Glomerular visceral epithelial cell (primary cell): ENCODE measurements around the gene SYT5.
"Not testable (repeated sequence)": the region's sequence is repeated elsewhere in the genome, so short reads cannot be mapped to it uniquely, and the experiment has no call there.

Experiments used
- DNase-seq: peaks from one replicate; pipeline ENCODE4 v3.0.0-alpha.2; 2016; ENCODE audit errors: extremely low spot score

Gene SYT5

GRCh38 chr19:55171440-55171839 is 8.6 kb downstream of the SYT5 start:
- no peak for DNase-seq

DNA sequence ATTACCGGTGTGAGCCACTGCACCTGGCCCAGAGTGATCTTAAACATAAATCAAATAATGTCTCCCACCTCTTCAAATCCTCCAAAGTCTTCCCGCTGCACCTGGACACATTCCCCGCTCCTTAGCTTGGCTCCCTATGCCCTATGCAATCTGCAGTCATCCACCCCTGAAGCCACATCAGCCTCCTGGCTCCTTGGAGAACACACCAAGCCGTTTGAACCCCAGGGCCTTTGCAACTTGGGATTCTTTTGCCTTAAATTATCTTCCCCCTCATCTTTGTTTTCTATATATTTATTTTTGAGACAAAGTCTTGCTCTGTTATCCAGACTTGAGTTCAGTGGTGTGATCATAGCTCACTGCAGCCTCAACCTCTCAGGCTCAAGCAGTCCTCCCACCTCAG is 11.0 kb downstream of the SYT5 start:
- no peak for DNase-seq

GRCh38 chr19:55166530-55167268 is 13.4 kb downstream of the SYT5 start, which contains the start of gene DNAAF3:
DNAAF3 (minus strand) TSS chr19:55166613; CDS start chr19:55166413, 200 bp downstream.
- peak; percentile 98 for DNase-seq

DNA sequence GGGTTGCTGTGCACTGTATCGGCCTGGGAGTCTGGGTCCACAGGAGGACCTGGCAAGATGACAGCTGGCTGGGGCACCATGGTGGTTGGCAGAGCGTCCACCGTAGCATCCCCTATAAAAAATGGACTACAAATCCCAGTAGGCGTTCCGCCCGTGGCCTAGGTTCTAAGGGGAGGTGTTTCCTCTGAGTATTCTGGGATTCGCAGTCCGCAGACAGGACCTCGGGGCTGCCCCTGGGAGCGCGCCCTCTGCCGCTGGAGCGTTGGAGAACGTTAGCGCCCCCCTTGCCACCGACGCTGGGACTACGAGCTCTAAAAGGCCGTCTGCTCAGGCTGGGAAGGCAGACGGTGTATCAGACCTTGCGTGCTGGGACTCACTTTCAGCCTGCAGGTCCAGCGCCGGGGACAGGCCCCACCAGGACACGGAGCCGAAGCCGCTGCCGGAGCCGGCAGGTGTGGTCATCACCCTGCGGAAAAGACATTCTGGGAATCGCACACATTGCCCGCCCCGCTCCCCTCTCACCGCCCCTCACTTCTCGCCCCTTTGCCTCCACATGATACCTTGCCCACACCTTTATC is 14.0 kb downstream of the SYT5 start:
- DNase-seq, result peak; percentile 78

GRCh38 chr19:55161571-55162322 is 18.3 kb downstream of the SYT5 start:
- DNase-seq, result no peak

GRCh38 chr19:55160986-55161365 is 19.1 kb downstream of the SYT5 start:
- DNase-seq, result no peak

DNA sequence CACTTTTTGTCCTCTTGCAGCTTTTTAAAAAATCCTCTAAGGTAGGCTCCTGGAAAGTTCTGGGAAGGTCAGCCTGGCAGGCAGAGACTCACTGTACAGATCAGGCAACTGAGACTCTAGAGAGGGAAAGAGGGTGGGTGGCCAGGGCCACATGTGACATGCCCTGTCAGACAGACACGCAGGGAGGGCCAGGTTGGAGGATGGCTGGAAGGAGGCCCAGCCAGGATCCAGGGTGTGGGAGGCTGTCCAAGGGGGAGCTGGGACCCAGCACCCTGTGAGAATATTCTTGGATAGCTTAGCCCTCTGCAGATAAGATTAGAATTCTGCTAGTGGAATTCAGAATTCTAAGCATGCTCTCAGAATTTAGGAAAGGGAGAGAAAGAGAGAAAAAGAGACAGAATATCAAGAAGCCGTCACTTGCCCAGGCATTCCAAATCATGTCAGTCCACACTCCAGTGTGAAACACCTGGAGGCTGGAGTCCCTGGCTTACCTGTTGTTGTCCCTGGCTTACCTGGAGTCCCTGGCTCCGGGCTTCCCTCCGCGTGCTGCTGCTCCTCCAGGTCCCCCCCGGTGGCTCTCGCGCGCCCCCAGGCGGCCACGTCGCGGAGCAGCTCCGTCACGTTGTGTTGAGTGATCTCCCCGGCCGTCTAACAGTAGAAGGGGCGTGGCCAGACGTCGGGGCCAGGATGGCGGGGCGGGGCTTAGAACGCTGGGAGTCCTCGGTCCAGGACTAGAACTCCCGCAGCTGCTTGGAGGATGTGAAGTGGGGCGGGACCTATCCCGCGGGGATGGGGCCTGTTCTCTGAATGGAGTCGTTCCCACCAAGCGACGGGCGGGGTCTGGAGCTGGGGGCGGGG is 19.7 kb downstream of the SYT5 start:
- peak; percentile 90 for DNase-seq

- no peak for DNase-seq
Observed at GRCh38 chr19:55158848-55159749, 21.0 kb downstream of the SYT5 start.

DNA sequence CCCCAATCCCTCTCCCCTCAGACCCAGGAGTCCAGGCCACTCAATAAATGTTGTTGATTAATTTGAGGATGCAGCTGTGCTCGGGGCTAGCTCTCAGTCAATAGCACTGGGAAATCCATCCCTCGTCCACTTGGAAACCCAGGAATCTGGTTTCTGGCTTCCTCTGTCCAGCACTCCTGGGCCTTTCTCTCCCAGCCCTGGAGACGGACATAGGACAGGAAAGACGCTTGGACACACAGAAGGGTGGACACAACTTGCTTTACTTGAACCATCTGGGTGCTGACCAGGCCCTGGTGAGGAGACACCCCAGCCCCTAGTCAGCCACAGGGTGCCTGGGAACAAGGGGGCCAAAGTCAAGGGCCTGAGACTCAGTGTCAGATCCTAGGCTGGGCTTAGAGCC is 21.7 kb downstream of the SYT5 start:
- no peak for DNase-seq

DNA sequence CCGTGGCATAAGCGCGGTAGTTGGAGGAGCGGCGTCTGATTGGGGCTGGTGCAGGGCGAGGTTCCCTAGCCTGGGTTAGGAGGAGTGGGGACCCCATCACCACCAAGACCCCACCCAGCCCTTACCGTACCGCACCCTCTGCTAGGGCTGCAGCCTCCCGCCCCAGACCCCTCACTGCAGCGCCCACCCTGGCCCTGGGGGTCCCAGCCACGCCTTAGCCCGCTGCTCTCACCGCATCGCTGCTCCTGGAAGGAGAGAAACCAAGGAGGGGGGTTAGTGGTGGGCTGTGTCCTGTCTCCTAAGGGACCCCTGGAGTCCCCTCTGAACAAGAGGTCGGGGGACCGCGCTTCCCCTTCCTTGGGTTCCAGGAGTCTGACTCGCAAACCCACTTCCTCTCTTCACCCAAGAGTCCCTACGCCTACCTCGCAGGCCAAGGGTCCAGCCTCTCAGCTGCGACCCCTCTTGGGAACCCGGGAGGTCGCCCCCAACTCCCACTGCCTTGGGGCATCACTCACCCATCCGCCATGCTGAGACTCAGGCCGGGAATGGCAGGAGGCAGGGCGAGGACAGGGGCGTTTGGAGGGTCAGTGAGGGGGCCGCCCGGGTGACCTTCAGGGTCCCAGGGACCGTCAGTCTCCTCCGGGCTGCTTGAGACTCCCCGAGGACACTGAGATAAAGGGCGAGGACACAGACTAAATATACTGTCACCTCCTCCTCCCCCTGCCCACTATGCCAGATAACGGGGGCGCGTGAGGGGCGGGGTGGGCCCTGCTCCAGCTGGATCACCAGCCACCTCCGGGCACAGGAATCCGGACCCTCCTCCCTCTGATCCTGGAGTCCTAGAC is 22.8 kb downstream of the SYT5 start, which contains the start of gene TNNI3:
Gene TNNI3, minus strand, starts transcription at position 669 of the 845 bp plus-strand sequence. Its CDS starts 143 bp downstream, at position 526.
- no peak for DNase-seq

- DNase-seq, result peak; percentile 46
Observed at GRCh38 chr19:55156202-55157063, 23.7 kb downstream of the SYT5 start.

GRCh38 chr19:55155784-55156183 is 24.3 kb downstream of the SYT5 start:
- DNase-seq, result not testable (repeated sequence)

DNA sequence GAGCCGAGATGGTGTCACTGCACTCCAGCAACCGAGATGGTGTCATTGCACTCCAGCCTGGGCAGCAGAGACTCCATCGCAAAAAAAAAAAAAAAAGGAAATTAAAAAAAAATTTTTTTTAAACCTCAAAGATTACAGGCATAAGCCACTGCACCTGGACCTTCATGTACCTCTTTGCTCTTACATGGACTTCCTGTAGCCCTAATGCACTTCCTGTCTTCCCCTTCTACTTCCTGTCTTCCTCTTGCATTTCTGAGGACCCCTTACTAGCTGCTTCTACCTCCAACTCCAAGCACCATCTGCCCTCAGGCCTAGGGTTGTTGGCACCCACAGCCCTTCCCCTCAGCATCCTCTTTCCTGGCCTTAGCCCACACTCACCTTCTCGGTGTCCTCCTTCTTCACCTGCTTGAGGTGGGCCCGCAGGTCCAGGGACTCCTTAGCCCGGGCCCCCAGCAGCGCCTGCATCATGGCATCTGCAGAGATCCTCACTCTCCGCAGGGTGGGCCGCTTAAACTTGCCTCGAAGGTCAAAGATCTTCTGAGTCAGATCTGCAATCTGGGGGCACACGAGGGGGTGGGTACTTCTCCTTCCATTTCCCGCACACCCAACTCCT is 26.3 kb downstream of the SYT5 start:
- DNase-seq, result no peak

DNA sequence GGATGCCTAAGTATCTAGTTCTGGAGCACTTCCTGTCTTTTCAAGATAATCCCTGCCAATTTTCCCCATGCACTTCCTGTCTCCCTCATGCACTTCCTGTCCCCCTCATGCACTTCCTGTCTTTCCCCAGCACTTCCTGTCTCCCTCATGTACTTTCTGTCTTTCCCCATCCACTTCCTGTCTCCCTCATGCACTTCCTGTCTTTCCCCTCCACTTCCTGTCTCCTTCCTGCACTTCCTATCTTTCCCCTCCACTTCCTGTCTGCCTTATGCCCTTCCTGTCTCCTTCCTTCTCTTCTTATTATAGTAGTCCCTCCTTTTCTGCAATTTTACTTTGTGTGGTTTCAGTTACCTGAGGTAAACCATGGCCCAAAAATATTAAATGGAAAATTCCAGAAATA is 28.1 kb downstream of the SYT5 start:
- no peak for DNase-seq

DNA sequence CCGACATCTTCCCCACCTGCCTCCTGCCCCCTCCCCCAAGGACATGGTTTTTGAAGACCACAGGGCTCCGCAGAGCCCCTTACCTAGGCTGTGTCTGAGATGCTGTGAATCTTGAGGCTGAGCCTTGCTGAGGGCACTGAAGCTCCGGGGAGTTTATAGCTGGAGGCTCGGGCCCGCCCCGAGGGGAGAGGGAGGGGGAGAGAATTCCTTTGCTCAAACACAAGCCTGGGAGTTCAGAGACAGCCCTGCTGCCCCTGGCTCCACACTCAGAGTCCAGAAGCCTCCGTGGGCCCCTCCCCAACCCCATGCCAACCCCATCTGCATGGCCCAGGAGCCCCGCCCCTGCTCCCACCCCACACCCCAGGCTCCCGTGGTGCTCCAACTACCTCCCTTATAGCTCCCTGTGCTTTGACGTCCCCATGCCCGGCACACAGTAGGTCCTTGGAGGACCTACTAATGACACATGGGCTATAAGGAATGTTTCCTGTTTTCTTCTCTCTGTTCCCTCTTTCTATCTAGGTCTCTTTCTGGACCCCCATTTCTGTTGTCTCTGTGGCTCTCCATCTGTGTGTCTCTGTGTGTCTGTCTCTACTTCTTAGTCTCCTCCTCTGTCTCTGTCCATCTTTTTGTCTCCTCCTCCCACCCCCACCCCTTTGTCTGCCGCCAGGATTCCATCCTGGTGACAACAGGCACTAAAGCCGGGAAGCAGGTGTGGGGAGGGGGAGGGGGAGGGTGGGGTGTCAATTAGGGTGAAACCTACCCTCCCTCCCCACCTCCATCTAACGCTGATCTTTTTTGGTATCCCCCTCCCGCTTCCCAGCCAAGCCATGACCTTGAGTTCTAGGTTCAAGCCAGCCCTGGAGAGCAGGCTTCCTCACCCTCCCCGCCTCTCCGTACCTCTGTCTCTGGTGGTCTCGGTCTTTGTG is 30.7 kb downstream of the SYT5 start, which contains the start of gene TNNT1:
Gene TNNT1, minus strand, starts transcription at position 129 of the 926 bp plus-strand sequence. CDS start 2,049 bp downstream, outside the sequence.
- no peak for DNase-seq

DNA sequence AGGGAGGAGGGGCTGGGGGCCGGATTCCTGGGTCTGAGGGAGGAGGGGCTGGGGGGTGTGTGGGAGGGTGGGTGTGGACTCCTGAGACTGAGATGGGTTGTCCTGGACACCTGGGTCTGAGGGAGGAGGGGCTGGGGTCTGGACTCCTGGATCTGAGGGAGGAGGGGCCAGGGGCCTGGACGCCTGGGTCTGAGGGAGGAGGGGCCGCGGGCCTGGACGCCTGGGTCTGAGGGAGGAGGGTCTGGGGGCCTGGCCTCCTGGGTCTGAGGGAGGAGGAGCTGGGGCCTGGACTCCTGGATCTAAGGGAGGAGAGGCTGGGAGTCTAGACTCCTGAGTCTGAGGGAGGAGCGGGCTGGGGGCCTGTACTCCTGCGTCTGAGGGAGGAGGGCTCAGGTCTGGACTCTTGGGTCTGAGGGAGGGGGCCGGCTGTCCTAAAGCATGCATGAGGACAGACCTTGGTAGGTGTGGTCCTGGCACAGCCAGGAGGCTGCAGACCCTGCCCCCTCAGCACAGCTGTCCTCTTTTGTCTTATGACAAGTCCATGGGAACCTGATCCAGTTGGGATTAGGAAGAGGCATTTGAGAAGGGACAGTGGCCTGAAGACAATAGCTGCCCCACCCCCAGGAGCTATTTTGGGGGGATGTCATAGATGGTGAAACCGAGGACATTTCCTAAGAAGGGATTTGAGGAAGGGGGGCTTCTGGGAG is 32.4 kb downstream of the SYT5 start:
- no peak for DNase-seq
